Naive thymus-derived CD4-positive, alpha-beta T cell (primary cell): ENCODE measurements around the gene METRNL. TPM values are rescaled to one million over a fixed set of nuclear protein-coding genes. Genes with fewer than 3 reads are reported as not detected.
A peak's percentile ranks its signal among the peaks of the same experiment; 100 is the strongest.

Experiments
- ATAC-seq: fragments of 150-1000 bp; cut with Tn5 transposase; 2 replicates; pipeline ENCODE4 v1.10.0; 2021; ENCODE audit warnings: mild to moderate bottlenecking, moderate library complexity
- CTCF ChIA-PET: fragments of 350-600 bp; sonication (Branson Sonifier 250); formaldehyde crosslinking; loops from one replicate; lab custom pipeline; 2021; ENCODE audit warnings: antibody characterized with exemption; lab: Charles Lee
- POLR2A ChIA-PET: fragments of 350-600 bp; sonication (Branson Sonifier 250); formaldehyde crosslinking; loops from one replicate; lab custom pipeline; 2021; ENCODE audit warnings: antibody characterized with exemption, inconsistent platforms; lab: Charles Lee
- DNase-seq, 9 donors: peaks; one replicate each; pipeline versions ENCODE4 v3.0.0 to v3.0.0-alpha.2; 2020 to 2022; ENCODE audit warnings: mixed read lengths in 1 of 9
- H3K27ac ChIP-seq: one replicate; pipeline ENCODE4 v1.7.0; 2013; ENCODE audit warnings: mild to moderate bottlenecking, low read depth, low read length, moderate library complexity
- H3K27me3 ChIP-seq, 2 donors: one replicate each; pipeline ENCODE4 v1.7.0; 2013; ENCODE audit warnings: low read length in 2 of 2, mild to moderate bottlenecking in 2 of 2, moderate library complexity in 2 of 2; ENCODE audit not compliant: control insufficient read depth in 2 of 2, insufficient read depth in 2 of 2
- H3K36me3 ChIP-seq, 3 experiments: 1 replicate in 2 of 3; 2 replicates in 1 of 3; pipeline ENCODE4 v1.7.0; 2013; ENCODE audit warnings: low read length in 3 of 3, mild to moderate bottlenecking in 3 of 3, moderate library complexity in 1 of 3; ENCODE audit not compliant: insufficient read depth in 3 of 3, control insufficient read depth in 2 of 3
- H3K4me1 ChIP-seq, 2 donors: one replicate each; pipeline ENCODE4 v1.7.0; 2013; ENCODE audit warnings: low read length in 2 of 2, mild to moderate bottlenecking in 2 of 2, moderate library complexity in 1 of 2; ENCODE audit not compliant: control insufficient read depth in 2 of 2, insufficient read depth in 2 of 2
- H3K4me3 ChIP-seq: 2 replicates; pipeline ENCODE4 v1.7.0; 2013; ENCODE audit warnings: mild to moderate bottlenecking, low read length
- H3K9me3 ChIP-seq, 3 experiments: 1 replicate in 2 of 3; 2 replicates in 1 of 3; pipeline ENCODE4 v1.7.0; 2013; ENCODE audit warnings: low read length in 3 of 3; ENCODE audit not compliant: control insufficient read depth in 2 of 3
- H3K27ac Mint-ChIP-seq, 9 donors: one replicate each; pipeline ENCODE4 v1.8.0; 2020 to 2022; ENCODE audit warnings: mixed read lengths in 9 of 9, mild to moderate bottlenecking in 8 of 9, moderate library complexity in 5 of 9, inconsistent platforms in 2 of 9
- H3K27me3 Mint-ChIP-seq, 5 donors: one replicate each; pipeline ENCODE4 v1.8.0; 2021 to 2022; ENCODE audit warnings: mixed read lengths in 5 of 5, mild to moderate bottlenecking in 1 of 5
- H3K36me3 Mint-ChIP-seq, 5 donors: one replicate each; pipeline ENCODE4 v1.8.0; 2020 to 2022; ENCODE audit warnings: mixed read lengths in 5 of 5, mild to moderate bottlenecking in 3 of 5, inconsistent platforms in 1 of 5
- H3K4me1 Mint-ChIP-seq, 7 donors: one replicate each; pipeline ENCODE4 v1.8.0; 2020 to 2022; ENCODE audit warnings: mixed read lengths in 7 of 7, mild to moderate bottlenecking in 3 of 7, inconsistent platforms in 1 of 7
- H3K4me3 Mint-ChIP-seq, 10 donors: one replicate each; pipeline ENCODE4 v1.8.0; 2020 to 2022; ENCODE audit warnings: mild to moderate bottlenecking in 10 of 10, mixed read lengths in 10 of 10, moderate library complexity in 6 of 10, inconsistent platforms in 2 of 10
- H3K9me3 Mint-ChIP-seq, 11 donors: one replicate each; pipeline ENCODE4 v1.8.0; 2020 to 2022; ENCODE audit warnings: mixed read lengths in 11 of 11, mild to moderate bottlenecking in 4 of 11, inconsistent platforms in 1 of 11, moderate library complexity in 1 of 11
- intact Hi-C, 2 donors: fragments of 100-400 bp; cut with micrococcal nuclease; formaldehyde crosslinking; loops; one replicate each; pipeline ENCODE4 v1.15.1; 2023
- polyA plus RNA-seq, 2 donors: library from polyadenylated mRNA; unstranded; fragments of 300-500 nt; fragmentation: Illumina TruSeq; gene quantifications; one replicate each; pipeline ENCODE4 v1.2.3, GENCODE V29; 2021
- total RNA-seq, 6 experiments: library from RNA in 5 of 6; stranded (reverse) in 5 of 6; gene quantifications; 1 replicate in 5 of 6; 2 replicates in 1 of 6; pipeline ENCODE4 v1.2.3 and lab custom pipeline; 2021 to 2026

METRNL gene
- total and polyA plus RNA-seq, 7 experiments from 2014 or later = 1.0 to 147 (median 10.3) TPM; not detected in 2

DNA sequence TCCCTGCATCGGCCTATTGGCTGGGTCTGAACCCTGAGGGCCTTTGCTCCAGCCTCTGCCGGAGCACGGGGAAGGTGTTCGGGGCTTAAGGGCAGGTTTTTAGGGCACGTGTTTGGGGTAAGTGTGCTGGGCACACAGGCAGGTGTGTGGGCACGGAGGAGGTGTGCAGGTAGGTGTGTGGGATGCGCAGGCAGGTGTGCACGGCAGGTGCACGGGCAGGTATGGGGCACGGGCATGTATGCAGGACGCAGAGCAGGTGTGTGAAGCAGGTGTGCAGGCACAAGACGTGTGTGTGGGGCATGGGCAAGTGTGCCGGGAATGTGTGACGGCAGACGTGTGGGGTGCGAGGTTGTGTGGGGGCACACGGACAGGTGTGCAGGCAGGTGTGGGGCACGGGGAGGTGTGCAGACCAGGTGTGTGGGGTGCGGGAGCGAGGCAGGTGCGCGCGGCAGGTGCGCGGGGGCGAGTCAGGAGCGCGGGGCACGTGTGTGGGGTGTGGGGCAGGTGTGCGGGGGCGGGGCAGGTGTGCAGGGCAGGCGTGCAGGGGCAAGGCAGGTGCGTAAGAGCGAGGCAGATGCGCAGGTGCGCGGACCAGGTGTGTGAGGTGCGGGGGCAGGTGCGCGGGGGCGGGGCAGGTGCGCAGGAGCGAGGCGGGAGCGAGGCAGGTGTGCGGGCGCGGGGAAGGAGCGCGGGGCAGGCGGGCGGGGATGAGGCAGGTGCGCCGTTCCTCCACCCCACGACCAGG lies 28.6 kb upstream of the METRNL start:
- H3K9me3 Mint-ChIP-seq = peaks cover 0 to 7% (median 0%) of the 10 kb centered on the region in 11 donors
- peak overlapping the region; percentile 68 to 91 (median 86) for H3K4me3 Mint-ChIP-seq
- H3K9me3 ChIP-seq = no peaks in the 10 kb centered on the region
- H3K36me3 ChIP-seq = peaks cover 0 to 8% (median 0%) of the 10 kb centered on the region in 3 experiments
- CTCF ChIA-PET = interaction anchor here (0.6 kb wide), 1 partner anchor 268 kb away, joined by 7 read pairs; no protein-coding TSS in a partner anchor
- peaks cover 17 to 41% (median 22%) of the 10 kb centered on the region in 7 donors for H3K4me1 Mint-ChIP-seq
- H3K27ac Mint-ChIP-seq = peak overlapping the region; percentile 65 to 94 (median 86)
- DNase-seq (no peak), ATAC-seq (no peak)
- H3K4me3 ChIP-seq = peak overlapping the region; percentile 75
- H3K27ac ChIP-seq = peak overlapping the region; percentile 73
- peaks cover 22 to 26% of the 10 kb centered on the region in 2 donors for H3K4me1 ChIP-seq
- H3K27me3 Mint-ChIP-seq = no peaks in the 10 kb centered on the region
- intact Hi-C loops = loop anchor here (1.0 to 5.0 kb wide), 9 partner anchors 28 to 594 kb away; partner anchors contain the start of genes WDR45B (in 2 of the 2), FN3KRP (in 1 of the 2), METRNL (in 1 of the 2) and NARF (in 1 of the 2)
- POLR2A ChIA-PET = interaction anchor here (0.6 to 1.1 kb wide), 9 partner anchors 12 to 228 kb away, joined by 3 to 5 read pairs (median 3); no protein-coding TSS in a partner anchor
- no peaks in the 10 kb centered on the region for H3K27me3 ChIP-seq
- H3K36me3 Mint-ChIP-seq = peaks cover 4 to 21% (median 11%) of the 10 kb centered on the region in 5 donors

DNA sequence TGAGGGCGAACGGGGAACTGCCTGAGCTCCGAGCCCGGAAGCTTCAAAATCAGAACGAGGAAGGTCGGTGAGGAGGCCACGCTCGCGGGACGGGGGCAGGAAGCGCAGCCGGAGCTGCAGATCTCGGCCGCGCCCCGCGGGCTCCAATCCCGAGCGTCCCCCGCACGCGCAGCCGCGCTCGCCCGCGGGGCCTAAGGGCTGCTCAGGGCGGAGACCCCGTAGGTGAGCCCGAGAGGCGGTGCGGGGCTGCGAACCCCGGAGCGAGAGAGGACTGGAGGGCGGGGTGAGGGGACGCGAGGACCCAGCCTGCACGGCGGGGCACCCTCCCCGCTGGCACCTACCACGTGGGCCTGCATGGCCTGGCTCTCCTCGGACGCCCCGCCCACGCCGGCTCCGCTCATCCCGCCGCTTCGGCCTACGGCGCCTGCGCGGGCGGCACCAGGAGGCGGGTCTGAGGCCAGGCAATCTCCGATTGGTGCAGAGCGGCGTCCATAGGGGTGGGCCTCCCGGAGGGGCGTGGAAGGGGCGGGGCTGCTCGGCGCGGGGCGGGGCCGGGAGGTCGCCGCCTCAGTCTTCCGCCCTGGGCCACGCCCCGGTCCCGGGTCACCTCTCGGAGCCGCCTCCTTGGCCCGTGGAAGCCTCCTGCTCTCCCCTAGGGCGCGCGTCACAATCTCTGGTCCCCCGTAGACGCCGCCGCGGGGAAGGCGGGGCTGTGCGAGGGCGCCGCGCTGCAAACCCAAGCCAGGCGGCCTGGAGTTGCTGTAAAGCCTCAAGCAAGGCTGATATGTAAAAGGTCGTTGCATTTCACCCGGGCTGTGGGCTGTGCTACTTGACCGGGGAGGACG lies 27.8 kb upstream of the METRNL start:
- ATAC-seq (peak; percentile 94), DNase-seq (peak; percentile 97 to 100 (median 99))
- Mint-ChIP-seq H3K4me1 (peaks cover 17 to 38% (median 20%) of the 10 kb centered on the region in 7 donors), H3K9me3 (peaks cover 0 to 6% (median 0%) of the 10 kb centered on the region in 11 donors), H3K27me3 (no peaks in the 10 kb centered on the region), H3K4me3 (peak overlapping the region; percentile 68 to 91 (median 83)), H3K36me3 (peaks cover 2 to 16% (median 7%) of the 10 kb centered on the region in 5 donors), H3K27ac (peak overlapping the region; percentile 56 to 94 (median 89))
- intact Hi-C loops = loop anchor here (1.0 to 5.0 kb wide), 9 partner anchors 28 to 594 kb away; partner anchors contain the start of genes WDR45B (in 2 of the 2), FN3KRP (in 1 of the 2), METRNL (in 1 of the 2) and NARF (in 1 of the 2)
- H3K4me3 ChIP-seq = peak overlapping the region; percentile 75
- peak overlapping the region; percentile 91 for H3K27ac ChIP-seq
- CTCF ChIA-PET = interaction anchor here (0.6 kb wide), 1 partner anchor 269 kb away, joined by 7 read pairs; no protein-coding TSS in a partner anchor
- H3K36me3 ChIP-seq = peaks cover 0 to 5% (median 0%) of the 10 kb centered on the region in 3 experiments
- H3K9me3 ChIP-seq = no peaks in the 10 kb centered on the region
- POLR2A ChIA-PET = interaction anchor here (0.6 to 1.1 kb wide), 9 partner anchors 11 to 229 kb away, joined by 3 to 5 read pairs (median 3); no protein-coding TSS in a partner anchor
- no peaks in the 10 kb centered on the region for H3K27me3 ChIP-seq
- H3K4me1 ChIP-seq = peaks cover 22 to 26% of the 10 kb centered on the region in 2 donors

DNA sequence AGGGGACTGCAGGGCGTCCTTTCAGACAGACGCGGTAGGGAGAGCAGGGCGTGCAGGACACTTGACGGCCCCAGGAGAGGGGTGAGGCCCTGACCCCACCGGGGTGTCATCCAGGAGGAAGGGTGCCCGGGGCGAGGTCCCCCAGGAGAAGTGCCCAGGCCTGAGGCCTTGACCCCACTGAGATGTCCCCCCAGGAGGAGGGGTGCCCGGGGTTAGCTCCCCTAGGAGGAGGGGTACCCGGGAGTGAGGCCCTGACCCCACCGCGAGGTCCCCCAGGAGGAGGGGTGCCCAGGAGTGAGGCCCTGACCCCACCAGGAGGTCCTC lies 27.2 kb upstream of the METRNL start:
- Mint-ChIP-seq H3K27me3 (no peaks in the 10 kb centered on the region), H3K36me3 (peaks cover 0 to 12% (median 4%) of the 10 kb centered on the region in 5 donors), H3K9me3 (peaks cover 0 to 2% (median 0%) of the 10 kb centered on the region in 11 donors), H3K4me3 (peak overlapping the region; percentile 68 to 91 (median 77)), H3K27ac (peak overlapping the region; percentile 56 to 94 (median 89)), H3K4me1 (peaks cover 16 to 36% (median 19%) of the 10 kb centered on the region in 7 donors)
- Histone ChIP-seq H3K9me3 (no peaks in the 10 kb centered on the region), H3K27ac (peak overlapping the region; percentile 91), H3K27me3 (no peaks in the 10 kb centered on the region), H3K36me3 (no peaks in the 10 kb centered on the region), H3K4me3 (peak overlapping the region; percentile 59), H3K4me1 (peaks cover 22 to 26% of the 10 kb centered on the region in 2 donors)
- ChIA-PET POLR2A (no interaction called here), CTCF (no interaction called here)
- no peak for ATAC-seq
- intact Hi-C loops = loop anchor here (5.0 kb wide), 3 partner anchors 65 to 595 kb away; partner anchors contain the start of gene NARF (in 1 of the 2)
- DNase-seq = no peak

DNA sequence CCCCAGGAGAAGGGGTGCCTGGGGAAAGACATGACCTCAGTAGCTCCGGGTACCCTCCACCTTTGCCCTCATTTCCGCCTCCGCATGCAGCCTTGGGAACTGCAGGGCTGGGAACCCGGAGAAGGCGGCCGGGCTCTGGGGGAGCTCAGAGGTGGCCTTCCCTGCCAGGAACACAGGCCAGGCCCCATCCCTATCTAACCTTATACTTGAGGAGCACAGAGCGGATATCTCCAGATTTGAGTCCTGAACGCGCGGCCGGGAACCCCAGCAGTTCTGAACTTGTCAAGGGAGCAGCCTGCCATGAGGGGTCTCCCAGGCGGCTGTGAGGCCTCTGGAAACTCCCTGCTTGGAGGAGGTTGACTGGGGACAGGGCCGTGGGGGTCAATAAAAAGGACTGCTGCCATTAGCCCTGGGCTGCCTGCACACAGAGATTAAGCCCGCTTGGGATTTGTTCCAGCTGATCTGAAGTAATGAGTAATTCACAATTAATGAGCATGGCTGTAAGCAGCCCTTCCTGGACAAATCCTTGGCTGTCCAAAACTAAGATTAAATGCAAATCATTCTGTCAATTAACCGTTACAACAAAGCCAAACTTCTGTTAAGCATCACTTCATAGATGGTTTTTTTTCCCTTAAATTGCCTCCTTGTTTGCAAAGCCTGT lies 26.3 kb upstream of the METRNL start:
- Histone ChIP-seq H3K9me3 (no peaks in the 10 kb centered on the region), H3K4me1 (peaks cover 20 to 22% of the 10 kb centered on the region in 2 donors), H3K27ac (no peak overlapping the region), H3K36me3 (no peaks in the 10 kb centered on the region), H3K4me3 (no peak overlapping the region), H3K27me3 (no peaks in the 10 kb centered on the region)
- intact Hi-C loops = loop anchor here (5.0 kb wide), 3 partner anchors 66 to 596 kb away; partner anchors contain the start of gene NARF (in 1 of the 2)
- Mint-ChIP-seq H3K9me3 (peaks cover 0 to 2% (median 0%) of the 10 kb centered on the region in 11 donors), H3K27ac (peak overlapping the region in 5 of 9 donors; percentile 36 to 87 (median 48)), H3K4me1 (peaks cover 11 to 32% (median 17%) of the 10 kb centered on the region in 7 donors), H3K36me3 (peaks cover 0 to 7% (median 3%) of the 10 kb centered on the region in 5 donors), H3K27me3 (no peaks in the 10 kb centered on the region), H3K4me3 (peak overlapping the region in 1 of 10 donors; percentile 5)
- no peak for ATAC-seq
- peak in 1 of 9 donors; percentile 20 for DNase-seq
- ChIA-PET POLR2A (no interaction called here), CTCF (no interaction called here)

DNA sequence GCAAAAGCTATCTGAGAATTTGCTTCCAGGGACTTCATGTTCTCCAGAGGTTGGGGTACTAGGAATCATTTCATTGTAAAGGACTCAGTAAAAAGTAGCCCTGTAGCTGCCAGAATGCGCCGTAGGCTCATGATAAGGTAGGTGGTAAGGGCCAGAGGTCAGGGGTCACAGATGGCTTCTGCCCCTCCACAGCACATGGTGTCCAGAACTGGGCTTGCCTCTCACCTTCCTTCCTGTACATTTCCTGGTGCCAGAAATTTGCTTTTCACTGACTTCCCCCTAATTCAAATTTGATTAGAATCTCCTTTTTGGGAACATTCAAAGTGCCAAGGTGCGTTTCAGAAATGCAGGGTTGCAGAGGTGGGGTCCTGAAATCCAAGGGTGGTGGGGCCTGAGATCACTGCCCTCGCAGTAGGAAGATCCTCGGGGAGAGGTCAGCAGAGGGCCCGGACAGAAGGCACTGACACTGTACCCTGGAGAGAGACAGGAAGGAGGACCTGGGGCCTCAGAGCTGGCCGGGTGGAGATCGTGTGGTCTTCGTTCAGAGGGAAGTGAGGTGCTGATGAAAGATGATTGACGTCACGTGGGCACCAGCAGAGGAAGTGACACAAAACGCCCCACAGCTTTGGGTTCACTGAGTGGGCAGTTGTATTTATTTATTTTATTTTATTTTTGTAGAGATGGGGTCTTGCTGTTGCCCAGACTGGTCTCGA lies 25.5 kb upstream of the METRNL start:
- H3K27me3 Mint-ChIP-seq = no peaks in the 10 kb centered on the region
- H3K27ac ChIP-seq = no peak overlapping the region
- H3K4me3 Mint-ChIP-seq = peak overlapping the region in 3 of 10 donors; percentile 4 to 59 (median 5)
- intact Hi-C loops = loop anchor here (5.0 kb wide), 3 partner anchors 67 to 597 kb away; partner anchors contain the start of gene NARF (in 1 of the 2)
- H3K4me1 Mint-ChIP-seq = peaks cover 6 to 25% (median 11%) of the 10 kb centered on the region in 7 donors
- POLR2A ChIA-PET = no interaction called here
- peak; percentile 4 for ATAC-seq
- H3K4me1 ChIP-seq = peaks cover 15% of the 10 kb centered on the region in 2 donors
- H3K27ac Mint-ChIP-seq = peak overlapping the region in 8 of 9 donors; percentile 10 to 87 (median 42)
- no peak overlapping the region for H3K4me3 ChIP-seq
- H3K9me3 ChIP-seq = no peaks in the 10 kb centered on the region
- CTCF ChIA-PET = no interaction called here
- H3K9me3 Mint-ChIP-seq = no peaks in the 10 kb centered on the region
- H3K36me3 Mint-ChIP-seq = peaks cover 0 to 2% (median 0%) of the 10 kb centered on the region in 5 donors
- H3K36me3 ChIP-seq = no peaks in the 10 kb centered on the region
- no peaks in the 10 kb centered on the region for H3K27me3 ChIP-seq
- DNase-seq = peak in 2 of 9 donors; percentile 13 to 20
